HEK293 (cell line): Measurements from ENCODE around the gene SP3.

ENCODE experiments used
- CTCF ChIA-PET: fragments of 350-600 bp; formaldehyde crosslinking; extraction: SDS; loops from one replicate; lab custom pipeline; 2021; ENCODE audit warnings: antibody characterized with exemption; lab: Yijun Ruan, JAX
- POLR2A ChIA-PET: fragments of 300-600 bp; formaldehyde crosslinking; extraction: SDS; loops from one replicate; lab custom pipeline; 2020; ENCODE audit warnings: antibody characterized with exemption, inconsistent platforms; lab: Yijun Ruan, JAX
- H3K27ac ChIP-seq: fragments of 200-500 bp; sonication (Bioruptor generic); 2 replicates; pipeline ENCODE4 v1.5.1; 2014; ENCODE audit warnings: low read depth, low read length, control low read depth, inconsistent platforms; ENCODE audit errors: extremely low read depth
- H3K36me3 ChIP-seq, 2 experiments: fragments of 200-500 bp in 1 of 2; sonication (Bioruptor generic) in 1 of 2; 1 replicate in 1 of 2; 2 replicates in 1 of 2; pipeline ENCODE4 v1.5.1; 2014 to 2017; ENCODE audit warnings: inconsistent platforms in 2 of 2, low read length in 2 of 2; ENCODE audit not compliant: control insufficient read depth in 2 of 2, insufficient read depth in 1 of 2
- H3K4me1 ChIP-seq: fragments of 200-500 bp; sonication (Bioruptor generic); 2 replicates; pipeline ENCODE4 v1.5.1; 2014; ENCODE audit warnings: mild to moderate bottlenecking, low read length, inconsistent platforms; ENCODE audit not compliant: control insufficient read depth, insufficient read depth
- H3K4me3 ChIP-seq: 2 replicates; pipeline ENCODE4 v1.5.1; 2011; ENCODE audit warnings: low read depth, mild to moderate bottlenecking, control low read depth, low read length, moderate library complexity
- H3K9me3 ChIP-seq: fragments of 200-500 bp; sonication (Bioruptor generic); 2 replicates; pipeline ENCODE4 v1.5.1; 2014; ENCODE audit warnings: low read depth, low read length, inconsistent platforms; ENCODE audit not compliant: control insufficient read depth, insufficient read depth
- CTCF ChIP-seq: fragments of 450-650 bp; formaldehyde crosslinking; IDR thresholded peaks from 2 replicates; pipeline ENCODE4 v1.5.1; 2016; ENCODE audit warnings: missing biosample characterization, missing genetic modification characterization
- EGR2 ChIP-seq: fragments of 450-650 bp; formaldehyde crosslinking; IDR thresholded peaks from 2 replicates; pipeline ENCODE4 v1.5.1; 2016; ENCODE audit warnings: low read depth, missing biosample characterization, missing genetic modification characterization
- FEZF1 ChIP-seq: fragments of 450-650 bp; formaldehyde crosslinking; IDR thresholded peaks from 2 replicates; pipeline ENCODE4 v1.5.1; 2016; ENCODE audit warnings: missing biosample characterization, missing genetic modification characterization
- PRDM1 ChIP-seq: fragments of 450-650 bp; formaldehyde crosslinking; IDR thresholded peaks from 2 replicates; pipeline ENCODE4; 2016; ENCODE audit warnings: missing biosample characterization, missing genetic modification characterization
- ZFHX2 ChIP-seq: fragments of 450-650 bp; formaldehyde crosslinking; conservative IDR thresholded peaks from 2 replicates; pipeline ENCODE4 v1.5.1; 2016; ENCODE audit warnings: missing biosample characterization, missing genetic modification characterization
- ZNF121 ChIP-seq: fragments of 450-650 bp; formaldehyde crosslinking; IDR thresholded peaks from 2 replicates; pipeline ENCODE4 v1.5.1; 2016; ENCODE audit warnings: missing biosample characterization, missing genetic modification characterization
- ZNF148 ChIP-seq: fragments of 450-650 bp; formaldehyde crosslinking; IDR thresholded peaks from 2 replicates; pipeline ENCODE4 v1.5.0; 2017; ENCODE audit warnings: missing biosample characterization, missing genetic modification characterization, borderline replicate concordance
- ZNF2 ChIP-seq: fragments of 450-650 bp; formaldehyde crosslinking; IDR thresholded peaks from 2 replicates; pipeline ENCODE4 v1.5.1; 2016; ENCODE audit warnings: missing biosample characterization, missing genetic modification characterization
- ZNF211 ChIP-seq: fragments of 450-650 bp; formaldehyde crosslinking; IDR thresholded peaks from 2 replicates; pipeline ENCODE4 v1.5.1; 2016; ENCODE audit warnings: low read depth, missing biosample characterization, missing genetic modification characterization
- ZNF324 ChIP-seq: fragments of 450-650 bp; formaldehyde crosslinking; IDR thresholded peaks from 2 replicates; pipeline ENCODE4 v1.5.1; 2016; ENCODE audit warnings: missing biosample characterization, missing genetic modification characterization
- ZNF398 ChIP-seq: fragments of 450-650 bp; formaldehyde crosslinking; IDR thresholded peaks from 2 replicates; pipeline ENCODE4 v1.5.1; 2017; ENCODE audit warnings: missing biosample characterization, missing genetic modification characterization
- ZNF555 ChIP-seq: fragments of 450-650 bp; formaldehyde crosslinking; conservative IDR thresholded peaks from 2 replicates; pipeline ENCODE4 v1.5.1; 2017; ENCODE audit warnings: missing biosample characterization, mild to moderate bottlenecking, missing genetic modification characterization, inconsistent platforms
- ZNF561 ChIP-seq: fragments of 450-650 bp; IDR thresholded peaks from 2 replicates; pipeline ENCODE4 v1.5.1; 2018; ENCODE audit warnings: missing biosample characterization, missing genetic modification characterization, borderline replicate concordance
- ZNF626 ChIP-seq: fragments of 450-650 bp; sonication (Bioruptor Pico); formaldehyde crosslinking; IDR thresholded peaks from 2 replicates; pipeline ENCODE4 v1.5.1; 2018; ENCODE audit warnings: missing biosample characterization, missing genetic modification characterization, inconsistent platforms
- ZNF658 ChIP-seq: fragments of 450-650 bp; formaldehyde crosslinking; IDR thresholded peaks from 2 replicates; pipeline ENCODE4; 2016; ENCODE audit warnings: missing biosample characterization, missing genetic modification characterization
- TF ChIP-seq, protein P1 (sequence below): fragments of 450-650 bp; formaldehyde crosslinking; IDR thresholded peaks from 2 replicates; pipeline ENCODE4 v1.5.1; 2016; ENCODE audit warnings: missing biosample characterization, missing genetic modification characterization
- TF ChIP-seq, protein P2 (sequence below): fragments of 450-650 bp; formaldehyde crosslinking; IDR thresholded peaks from 2 replicates; pipeline ENCODE4 v1.5.1; 2017; ENCODE audit warnings: missing biosample characterization, missing genetic modification characterization
- TF ChIP-seq, protein P3 (sequence below): fragments of 450-650 bp; formaldehyde crosslinking; conservative IDR thresholded peaks from 2 replicates; pipeline ENCODE4 v1.5.1; 2016; ENCODE audit warnings: low read depth, missing biosample characterization, missing genetic modification characterization

The SP3 gene

GRCh38 chr2:173872714-173873113, 92.5 kb downstream of the SP3 start:
- Histone ChIP-seq H3K36me3 (no peaks in the 10 kb centered on the region), H3K27ac (no peak overlapping the region), H3K4me3 (no peak overlapping the region), H3K9me3 (no peaks in the 10 kb centered on the region), H3K4me1 (no peaks in the 10 kb centered on the region)
- ChIA-PET CTCF (interaction anchor here (0.6 kb wide), 1 partner anchor 11 kb away, joined by 3 read pairs; no protein-coding TSS in a partner anchor), POLR2A (no interaction called here)
- TF ChIP-seq, protein P1, sequence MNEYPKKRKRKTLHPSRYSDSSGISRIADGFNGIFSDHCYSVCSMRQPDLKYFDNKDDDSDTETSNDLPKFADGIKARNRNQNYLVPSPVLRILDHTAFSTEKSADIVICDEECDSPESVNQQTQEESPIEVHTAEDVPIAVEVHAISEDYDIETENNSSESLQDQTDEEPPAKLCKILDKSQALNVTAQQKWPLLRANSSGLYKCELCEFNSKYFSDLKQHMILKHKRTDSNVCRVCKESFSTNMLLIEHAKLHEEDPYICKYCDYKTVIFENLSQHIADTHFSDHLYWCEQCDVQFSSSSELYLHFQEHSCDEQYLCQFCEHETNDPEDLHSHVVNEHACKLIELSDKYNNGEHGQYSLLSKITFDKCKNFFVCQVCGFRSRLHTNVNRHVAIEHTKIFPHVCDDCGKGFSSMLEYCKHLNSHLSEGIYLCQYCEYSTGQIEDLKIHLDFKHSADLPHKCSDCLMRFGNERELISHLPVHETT, result no peak
- no peak for TF ChIP-seq ZNF555 (tag by site-specific recombination)
- TF ChIP-seq ZNF626, result no peak
- TF ChIP-seq, protein P2, sequence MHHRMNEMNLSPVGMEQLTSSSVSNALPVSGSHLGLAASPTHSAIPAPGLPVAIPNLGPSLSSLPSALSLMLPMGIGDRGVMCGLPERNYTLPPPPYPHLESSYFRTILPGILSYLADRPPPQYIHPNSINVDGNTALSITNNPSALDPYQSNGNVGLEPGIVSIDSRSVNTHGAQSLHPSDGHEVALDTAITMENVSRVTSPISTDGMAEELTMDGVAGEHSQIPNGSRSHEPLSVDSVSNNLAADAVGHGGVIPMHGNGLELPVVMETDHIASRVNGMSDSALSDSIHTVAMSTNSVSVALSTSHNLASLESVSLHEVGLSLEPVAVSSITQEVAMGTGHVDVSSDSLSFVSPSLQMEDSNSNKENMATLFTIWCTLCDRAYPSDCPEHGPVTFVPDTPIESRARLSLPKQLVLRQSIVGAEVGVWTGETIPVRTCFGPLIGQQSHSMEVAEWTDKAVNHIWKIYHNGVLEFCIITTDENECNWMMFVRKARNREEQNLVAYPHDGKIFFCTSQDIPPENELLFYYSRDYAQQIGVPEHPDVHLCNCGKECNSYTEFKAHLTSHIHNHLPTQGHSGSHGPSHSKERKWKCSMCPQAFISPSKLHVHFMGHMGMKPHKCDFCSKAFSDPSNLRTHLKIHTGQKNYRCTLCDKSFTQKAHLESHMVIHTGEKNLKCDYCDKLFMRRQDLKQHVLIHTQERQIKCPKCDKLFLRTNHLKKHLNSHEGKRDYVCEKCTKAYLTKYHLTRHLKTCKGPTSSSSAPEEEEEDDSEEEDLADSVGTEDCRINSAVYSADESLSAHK, result no peak
- no peak for TF ChIP-seq CTCF (tag by site-specific recombination)

DNA sequence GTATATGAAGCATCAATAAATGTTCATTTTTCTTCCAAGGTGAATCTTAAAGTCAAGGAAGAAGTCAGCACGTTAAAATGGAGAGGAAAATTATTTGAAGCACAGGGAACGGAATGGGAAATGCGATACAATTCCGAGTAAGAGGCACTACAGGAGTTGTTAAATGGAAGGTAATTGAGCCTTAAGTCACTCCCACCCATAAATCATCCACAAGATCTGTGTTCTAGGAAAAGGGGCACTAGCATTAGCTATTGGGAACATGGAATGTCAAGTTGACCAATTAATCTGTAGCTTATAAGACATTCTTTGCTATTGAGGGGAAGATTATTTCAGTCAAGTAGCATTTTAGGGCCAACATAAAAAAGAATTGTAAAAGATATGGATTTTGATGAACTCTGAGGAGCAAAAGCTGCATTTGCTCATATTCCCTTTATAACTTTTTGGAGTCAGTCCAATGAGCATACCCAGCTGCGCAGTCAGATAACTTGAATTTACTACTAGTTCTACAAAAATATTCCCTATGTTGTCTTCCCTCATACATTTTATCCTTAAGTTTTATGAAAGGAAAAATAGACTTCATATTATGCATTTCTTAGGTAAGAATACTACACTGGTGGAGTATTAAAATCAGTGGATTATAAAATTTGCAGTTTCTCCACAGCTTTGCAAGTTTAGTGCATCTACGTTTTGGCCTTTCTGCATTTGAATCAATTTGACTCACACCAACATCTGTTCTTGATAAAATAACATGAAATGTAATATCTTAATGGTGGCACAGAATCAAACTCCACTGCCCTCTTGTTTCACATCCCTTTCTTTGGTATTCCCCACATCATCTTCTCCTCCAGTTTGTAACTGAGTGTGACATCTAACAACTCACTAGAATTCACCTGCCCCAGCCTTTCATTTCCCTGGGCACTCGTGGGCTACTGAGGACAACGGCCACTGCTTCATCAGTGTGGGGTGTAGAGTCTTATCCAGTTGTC, 95.6 kb downstream of the SP3 start:
- CTCF ChIA-PET, result no interaction called here
- POLR2A ChIA-PET, result no interaction called here
- TF ChIP-seq EGR2 (tag by site-specific recombination) (no peak), ZFHX2 (tag by site-specific recombination) (no peak), ZNF2 (no peak), ZNF398 (tag by site-specific recombination) (no peak), PRDM1 (tag by site-specific recombination) (no peak), ZNF561 (tag by site-specific recombination) (no peak), FEZF1 (tag by site-specific recombination) (no peak), ZNF121 (tag by site-specific recombination) (no peak), ZNF211 (tag by site-specific recombination) (no peak), ZNF148 (tag by site-specific recombination) (no peak), ZNF658 (no peak), ZNF324 (tag by site-specific recombination) (no peak)
- TF ChIP-seq, protein P3, sequence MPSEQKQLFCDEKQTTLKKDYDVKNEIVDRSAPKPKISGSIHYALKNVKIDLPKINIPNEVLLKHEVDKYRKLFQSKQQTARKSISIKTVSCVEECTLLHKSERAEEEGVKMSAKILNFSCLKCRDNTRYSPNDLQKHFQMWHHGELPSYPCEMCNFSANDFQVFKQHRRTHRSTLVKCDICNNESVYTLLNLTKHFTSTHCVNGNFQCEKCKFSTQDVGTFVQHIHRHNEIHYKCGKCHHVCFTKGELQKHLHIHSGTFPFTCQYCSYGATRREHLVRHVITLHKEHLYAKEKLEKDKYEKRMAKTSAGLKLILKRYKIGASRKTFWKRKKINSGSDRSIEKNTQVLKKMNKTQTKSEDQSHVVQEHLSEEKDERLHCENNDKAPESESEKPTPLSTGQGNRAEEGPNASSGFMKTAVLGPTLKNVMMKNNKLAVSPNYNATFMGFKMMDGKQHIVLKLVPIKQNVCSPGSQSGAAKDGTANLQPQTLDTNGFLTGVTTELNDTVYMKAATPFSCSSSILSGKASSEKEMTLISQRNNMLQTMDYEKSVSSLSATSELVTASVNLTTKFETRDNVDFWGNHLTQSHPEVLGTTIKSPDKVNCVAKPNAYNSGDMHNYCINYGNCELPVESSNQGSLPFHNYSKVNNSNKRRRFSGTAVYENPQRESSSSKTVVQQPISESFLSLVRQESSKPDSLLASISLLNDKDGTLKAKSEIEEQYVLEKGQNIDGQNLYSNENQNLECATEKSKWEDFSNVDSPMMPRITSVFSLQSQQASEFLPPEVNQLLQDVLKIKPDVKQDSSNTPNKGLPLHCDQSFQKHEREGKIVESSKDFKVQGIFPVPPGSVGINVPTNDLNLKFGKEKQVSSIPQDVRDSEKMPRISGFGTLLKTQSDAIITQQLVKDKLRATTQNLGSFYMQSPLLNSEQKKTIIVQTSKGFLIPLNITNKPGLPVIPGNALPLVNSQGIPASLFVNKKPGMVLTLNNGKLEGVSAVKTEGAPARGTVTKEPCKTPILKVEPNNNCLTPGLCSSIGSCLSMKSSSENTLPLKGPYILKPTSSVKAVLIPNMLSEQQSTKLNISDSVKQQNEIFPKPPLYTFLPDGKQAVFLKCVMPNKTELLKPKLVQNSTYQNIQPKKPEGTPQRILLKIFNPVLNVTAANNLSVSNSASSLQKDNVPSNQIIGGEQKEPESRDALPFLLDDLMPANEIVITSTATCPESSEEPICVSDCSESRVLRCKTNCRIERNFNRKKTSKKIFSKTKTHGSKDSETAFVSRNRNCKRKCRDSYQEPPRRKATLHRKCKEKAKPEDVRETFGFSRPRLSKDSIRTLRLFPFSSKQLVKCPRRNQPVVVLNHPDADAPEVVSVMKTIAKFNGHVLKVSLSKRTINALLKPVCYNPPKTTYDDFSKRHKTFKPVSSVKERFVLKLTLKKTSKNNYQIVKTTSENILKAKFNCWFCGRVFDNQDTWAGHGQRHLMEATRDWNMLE, result no peak

More for the DNA sequence above, 95.6 kb downstream of the SP3 start:
- no peak overlapping the region for H3K27ac ChIP-seq
- no peaks in the 10 kb centered on the region for H3K4me1 ChIP-seq
- no peak overlapping the region for H3K4me3 ChIP-seq
- no peaks in the 10 kb centered on the region for H3K9me3 ChIP-seq
- no peaks in the 10 kb centered on the region for H3K36me3 ChIP-seq
